Naive thymus-derived CD8-positive, alpha-beta T cell (primary cell): Measurements from ENCODE around the gene OLFML2B. TPM values are rescaled to one million over a fixed set of nuclear protein-coding genes. Genes with fewer than 3 reads are reported as not detected.
"Not testable (repeated sequence)": the region's sequence is repeated elsewhere in the genome, so short reads cannot be mapped to it uniquely, and the experiment has no call there.

Experiments
- ATAC-seq, 2 donors: fragments of 150-1000 bp; cut with Tn5 transposase in 1 of 2; sonication (Bioruptor Pico), chemical (Tn5 transposase) in 1 of 2; 1 replicate in 1 of 2; 2 replicates in 1 of 2; pipeline ENCODE4 v1.10.0; 2021; ENCODE audit warnings: mild to moderate bottlenecking in 2 of 2, moderate library complexity in 2 of 2
- POLR2A ChIA-PET: fragments of 350-600 bp; sonication (Branson Sonifier 250); formaldehyde crosslinking; loops from one replicate; lab custom pipeline; 2021; ENCODE audit warnings: antibody characterized with exemption; lab: Charles Lee
- DNase-seq, 10 donors: peaks; one replicate each; pipeline versions ENCODE4 v3.0.0 to v3.0.0-alpha.2; 2020 to 2022
- H3K27ac Mint-ChIP-seq, 10 donors: one replicate each; pipeline ENCODE4 v1.8.0; 2020 to 2022; ENCODE audit warnings: mild to moderate bottlenecking in 10 of 10, mixed read lengths in 10 of 10, moderate library complexity in 4 of 10, inconsistent platforms in 1 of 10
- H3K27me3 Mint-ChIP-seq, 5 donors: one replicate each; pipeline ENCODE4 v1.8.0; 2021 to 2022; ENCODE audit warnings: mixed read lengths in 5 of 5
- H3K36me3 Mint-ChIP-seq, 3 donors: one replicate each; pipeline ENCODE4 v1.8.0; 2020 to 2022; ENCODE audit warnings: mixed read lengths in 3 of 3, mild to moderate bottlenecking in 2 of 3, inconsistent platforms in 1 of 3
- H3K4me1 Mint-ChIP-seq, 4 donors: one replicate each; pipeline ENCODE4 v1.8.0; 2021 to 2022; ENCODE audit warnings: mixed read lengths in 4 of 4
- H3K4me3 Mint-ChIP-seq, 10 donors: one replicate each; pipeline ENCODE4 v1.8.0; 2020 to 2022; ENCODE audit warnings: mild to moderate bottlenecking in 10 of 10, mixed read lengths in 10 of 10, moderate library complexity in 6 of 10, inconsistent platforms in 1 of 10
- H3K9me3 Mint-ChIP-seq, 9 donors: one replicate each; pipeline ENCODE4 v1.8.0; 2020 to 2022; ENCODE audit warnings: mixed read lengths in 9 of 9, mild to moderate bottlenecking in 3 of 9, inconsistent platforms in 1 of 9, moderate library complexity in 1 of 9
- polyA plus RNA-seq, 3 donors: library from polyadenylated mRNA; unstranded; fragments of 300-500 nt; fragmentation: Illumina TruSeq; gene quantifications; one replicate each; pipeline ENCODE4 v1.2.3, GENCODE V29; 2021
- total RNA-seq, 8 experiments: library from RNA in 2 of 8; stranded (reverse) in 2 of 8; gene quantifications; one replicate each; pipeline ENCODE4 v1.2.3 and lab custom pipeline; 2021 to 2026

The OLFML2B gene
- total and polyA plus RNA-seq, 5 experiments from 2014 or later, result 0.10 to 0.63 TPM; not detected in 3

- Mint-ChIP-seq H3K9me3 (no peaks in the 10 kb centered on the region), H3K4me1 (no peaks in the 10 kb centered on the region)
Observed at GRCh38 chr1:162059721-162060120, 36.1 kb upstream of the OLFML2B start.

GRCh38 chr1:162056579-162056978, 32.9 kb upstream of the OLFML2B start:
- H3K9me3 Mint-ChIP-seq, result no peaks in the 10 kb centered on the region
- H3K36me3 Mint-ChIP-seq, result no peaks in the 10 kb centered on the region
- peaks cover 2 to 16% (median 5%) of the 10 kb centered on the region in 5 donors for H3K27me3 Mint-ChIP-seq
- DNase-seq, result no peak
- ATAC-seq, result no peak
- no peak overlapping the region for H3K27ac Mint-ChIP-seq
- POLR2A ChIA-PET, result no interaction called here
- H3K4me3 Mint-ChIP-seq, result no peak overlapping the region
- no peaks in the 10 kb centered on the region for H3K4me1 Mint-ChIP-seq

More at GRCh38 chr1:162059721-162060120, 36.1 kb upstream of the OLFML2B start:
- Mint-ChIP-seq H3K4me3 (no peak overlapping the region), H3K27me3 (peaks cover 2 to 32% (median 21%) of the 10 kb centered on the region in 5 donors), H3K36me3 (no peaks in the 10 kb centered on the region), H3K27ac (peak overlapping the region in 1 of 10 donors; percentile 6)
- no peak for ATAC-seq
- POLR2A ChIA-PET, result interaction anchor here (1.2 kb wide), 1 partner anchor 11 kb away, joined by 3 read pairs; no protein-coding TSS in a partner anchor
- no peak for DNase-seq

GRCh38 chr1:162056043-162056442, 32.4 kb upstream of the OLFML2B start:
- Mint-ChIP-seq H3K4me3 (no peak overlapping the region), H3K27me3 (peaks cover 2 to 16% (median 5%) of the 10 kb centered on the region in 5 donors), H3K27ac (no peak overlapping the region), H3K36me3 (no peaks in the 10 kb centered on the region), H3K9me3 (no peaks in the 10 kb centered on the region), H3K4me1 (no peaks in the 10 kb centered on the region)
- ATAC-seq, result peak; percentile 65 to 78
- POLR2A ChIA-PET, result no interaction called here
- DNase-seq, result peak in 9 of 10 donors; percentile 5 to 66 (median 33)

GRCh38 chr1:162055062-162055461, 31.4 kb upstream of the OLFML2B start:
- H3K27me3 Mint-ChIP-seq, result peaks cover 2 to 11% (median 5%) of the 10 kb centered on the region in 5 donors
- H3K27ac Mint-ChIP-seq, result peak overlapping the region in 1 of 10 donors; percentile 14
- H3K4me3 Mint-ChIP-seq, result no peak overlapping the region
- H3K36me3 Mint-ChIP-seq, result no peaks in the 10 kb centered on the region
- H3K4me1 Mint-ChIP-seq, result no peaks in the 10 kb centered on the region
- ATAC-seq, result no peak
- no peaks in the 10 kb centered on the region for H3K9me3 Mint-ChIP-seq
- POLR2A ChIA-PET, result no interaction called here
- no peak for DNase-seq

GRCh38 chr1:162053949-162054348, 30.3 kb upstream of the OLFML2B start:
- H3K4me1 Mint-ChIP-seq, ATAC-seq, H3K27ac Mint-ChIP-seq, H3K4me3 Mint-ChIP-seq, H3K9me3 Mint-ChIP-seq, POLR2A ChIA-PET, H3K36me3 Mint-ChIP-seq, DNase-seq: not testable (repeated sequence)
- H3K27me3 Mint-ChIP-seq, result peaks cover 2 to 11% (median 6%) of the 10 kb centered on the region in 5 donors

GRCh38 chr1:162046921-162047320, 23.3 kb upstream of the OLFML2B start:
- Mint-ChIP-seq H3K27ac (no peak overlapping the region), H3K27me3 (peaks cover 0 to 10% (median 2%) of the 10 kb centered on the region in 5 donors), H3K4me1 (no peaks in the 10 kb centered on the region), H3K36me3 (peaks cover 0 to 4% (median 0%) of the 10 kb centered on the region in 3 donors), H3K9me3 (peaks cover 0 to 9% (median 4%) of the 10 kb centered on the region in 9 donors), H3K4me3 (no peak overlapping the region)
- no peak for ATAC-seq
- POLR2A ChIA-PET, result no interaction called here
- no peak for DNase-seq

- H3K4me1 Mint-ChIP-seq, result no peaks in the 10 kb centered on the region
Observed at GRCh38 chr1:162042361-162042760, 18.7 kb upstream of the OLFML2B start.

GRCh38 chr1:162040657-162041056, 17.0 kb upstream of the OLFML2B start:
- H3K27me3 Mint-ChIP-seq, result peaks cover 0 to 13% (median 5%) of the 10 kb centered on the region in 5 donors
- peaks cover 0 to 10% (median 6%) of the 10 kb centered on the region in 9 donors for H3K9me3 Mint-ChIP-seq
- no peak overlapping the region for H3K4me3 Mint-ChIP-seq
- peaks cover 0 to 6% (median 0%) of the 10 kb centered on the region in 3 donors for H3K36me3 Mint-ChIP-seq
- POLR2A ChIA-PET, result no interaction called here
- ATAC-seq (no peak), DNase-seq (no peak)
- peak overlapping the region in 1 of 10 donors; percentile 35 for H3K27ac Mint-ChIP-seq
- H3K4me1 Mint-ChIP-seq, result peaks cover 0 to 3% (median 0%) of the 10 kb centered on the region in 4 donors

More at GRCh38 chr1:162042361-162042760, 18.7 kb upstream of the OLFML2B start:
- H3K27ac Mint-ChIP-seq, result no peak overlapping the region
- H3K9me3 Mint-ChIP-seq, result peaks cover 0 to 10% (median 6%) of the 10 kb centered on the region in 9 donors
- H3K27me3 Mint-ChIP-seq, result peaks cover 0 to 16% (median 5%) of the 10 kb centered on the region in 5 donors
- no peak for ATAC-seq
- no peak overlapping the region for H3K4me3 Mint-ChIP-seq
- POLR2A ChIA-PET, result no interaction called here
- H3K36me3 Mint-ChIP-seq, result peaks cover 0 to 6% (median 0%) of the 10 kb centered on the region in 3 donors
- DNase-seq, result no peak

- ATAC-seq (no peak), DNase-seq (no peak)
- Mint-ChIP-seq H3K9me3 (peaks cover 0 to 10% (median 6%) of the 10 kb centered on the region in 9 donors), H3K36me3 (peaks cover 0 to 6% (median 0%) of the 10 kb centered on the region in 3 donors), H3K4me1 (peaks cover 0 to 3% (median 1%) of the 10 kb centered on the region in 4 donors), H3K27me3 (peaks cover 0 to 13% (median 5%) of the 10 kb centered on the region in 5 donors), H3K27ac (no peak overlapping the region), H3K4me3 (no peak overlapping the region)
- POLR2A ChIA-PET, result no interaction called here
Observed at GRCh38 chr1:162040001-162040400, 16.3 kb upstream of the OLFML2B start.

GRCh38 chr1:162038624-162039023, 15.0 kb upstream of the OLFML2B start:
- no peak for ATAC-seq
- POLR2A ChIA-PET, result no interaction called here
- DNase-seq, result no peak
- Mint-ChIP-seq H3K36me3 (peaks cover 0 to 6% (median 0%) of the 10 kb centered on the region in 3 donors), H3K4me3 (no peak overlapping the region), H3K9me3 (peaks cover 0 to 10% (median 6%) of the 10 kb centered on the region in 9 donors), H3K27me3 (peaks cover 5 to 19% (median 7%) of the 10 kb centered on the region in 5 donors), H3K4me1 (peaks cover 0 to 3% (median 1%) of the 10 kb centered on the region in 4 donors), H3K27ac (peak overlapping the region in 1 of 10 donors; percentile 40)

GRCh38 chr1:162036163-162036562, 12.5 kb upstream of the OLFML2B start:
- H3K27ac Mint-ChIP-seq, result peak overlapping the region in 1 of 10 donors; percentile 35
- POLR2A ChIA-PET, result interaction anchor here (0.7 to 1.3 kb wide), 3 partner anchors 118 to 267 kb away, joined by 3 to 9 read pairs (median 3); no protein-coding TSS in a partner anchor
- H3K4me1 Mint-ChIP-seq, result peaks cover 0 to 3% (median 1%) of the 10 kb centered on the region in 4 donors
- H3K4me3 Mint-ChIP-seq, result no peak overlapping the region
- H3K9me3 Mint-ChIP-seq, result peaks cover 0 to 4% (median 0%) of the 10 kb centered on the region in 9 donors
- ATAC-seq (no peak), DNase-seq (no peak)
- H3K36me3 Mint-ChIP-seq, result no peaks in the 10 kb centered on the region
- peaks cover 1 to 21% (median 17%) of the 10 kb centered on the region in 5 donors for H3K27me3 Mint-ChIP-seq

GRCh38 chr1:162035241-162035640, 11.6 kb upstream of the OLFML2B start:
- POLR2A ChIA-PET, result no interaction called here
- no peak overlapping the region for H3K27ac Mint-ChIP-seq
- H3K4me1 Mint-ChIP-seq, result peaks cover 0 to 3% (median 1%) of the 10 kb centered on the region in 4 donors
- DNase-seq (no peak), ATAC-seq (no peak)
- H3K27me3 Mint-ChIP-seq, result peaks cover 3 to 26% (median 17%) of the 10 kb centered on the region in 5 donors
- no peak overlapping the region for H3K4me3 Mint-ChIP-seq
- no peaks in the 10 kb centered on the region for H3K36me3 Mint-ChIP-seq
- no peaks in the 10 kb centered on the region for H3K9me3 Mint-ChIP-seq

- no peaks in the 10 kb centered on the region for H3K36me3 Mint-ChIP-seq
- no peak overlapping the region for H3K27ac Mint-ChIP-seq
- ATAC-seq, result no peak
- no peak overlapping the region for H3K4me3 Mint-ChIP-seq
- POLR2A ChIA-PET, result no interaction called here
- H3K9me3 Mint-ChIP-seq, result no peaks in the 10 kb centered on the region
- DNase-seq, result no peak
- peaks cover 4 to 28% (median 17%) of the 10 kb centered on the region in 5 donors for H3K27me3 Mint-ChIP-seq
- peaks cover 0 to 3% (median 1%) of the 10 kb centered on the region in 4 donors for H3K4me1 Mint-ChIP-seq
Observed at GRCh38 chr1:162033428-162033827, 9.8 kb upstream of the OLFML2B start.
